Astrocyte (in vitro differentiated cells and primary cell): Measurements from ENCODE around the gene EDEM3.

ENCODE experiments used
- EZH2 ChIP-seq: IDR thresholded peaks from 2 replicates; pipeline ENCODE4 v1.6.1; 2012; ENCODE audit warnings: mild to moderate bottlenecking, low read length, inconsistent platforms; ENCODE audit not compliant: insufficient read depth
- TF ChIP-seq, protein P1 (sequence below): IDR thresholded peaks from 2 replicates; pipeline ENCODE4 v1.5.1; 2011; ENCODE audit warnings: low read depth, mild to moderate bottlenecking, inconsistent platforms, low read length, moderate library complexity; ENCODE audit not compliant: insufficient read depth

DNA sequence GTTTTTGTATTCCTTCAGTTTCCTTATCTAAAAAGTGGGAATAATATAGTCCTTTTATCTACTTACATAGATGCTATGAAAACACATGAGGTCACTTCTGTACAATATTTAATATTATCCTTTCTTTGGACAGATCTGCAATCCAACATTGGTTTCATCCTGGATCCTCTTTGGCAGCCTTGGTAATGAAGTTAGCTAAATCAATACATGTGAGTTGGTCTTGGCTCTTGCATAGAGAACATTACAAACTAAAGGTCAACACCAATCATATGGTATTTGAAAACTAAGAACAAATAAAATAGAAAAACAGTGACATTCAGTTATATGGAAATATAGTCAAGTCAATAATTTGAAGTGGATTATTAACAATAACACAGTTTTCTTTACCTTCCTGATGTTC, 3.2 kb upstream of the EDEM3 start:
- TF ChIP-seq, protein P1, sequence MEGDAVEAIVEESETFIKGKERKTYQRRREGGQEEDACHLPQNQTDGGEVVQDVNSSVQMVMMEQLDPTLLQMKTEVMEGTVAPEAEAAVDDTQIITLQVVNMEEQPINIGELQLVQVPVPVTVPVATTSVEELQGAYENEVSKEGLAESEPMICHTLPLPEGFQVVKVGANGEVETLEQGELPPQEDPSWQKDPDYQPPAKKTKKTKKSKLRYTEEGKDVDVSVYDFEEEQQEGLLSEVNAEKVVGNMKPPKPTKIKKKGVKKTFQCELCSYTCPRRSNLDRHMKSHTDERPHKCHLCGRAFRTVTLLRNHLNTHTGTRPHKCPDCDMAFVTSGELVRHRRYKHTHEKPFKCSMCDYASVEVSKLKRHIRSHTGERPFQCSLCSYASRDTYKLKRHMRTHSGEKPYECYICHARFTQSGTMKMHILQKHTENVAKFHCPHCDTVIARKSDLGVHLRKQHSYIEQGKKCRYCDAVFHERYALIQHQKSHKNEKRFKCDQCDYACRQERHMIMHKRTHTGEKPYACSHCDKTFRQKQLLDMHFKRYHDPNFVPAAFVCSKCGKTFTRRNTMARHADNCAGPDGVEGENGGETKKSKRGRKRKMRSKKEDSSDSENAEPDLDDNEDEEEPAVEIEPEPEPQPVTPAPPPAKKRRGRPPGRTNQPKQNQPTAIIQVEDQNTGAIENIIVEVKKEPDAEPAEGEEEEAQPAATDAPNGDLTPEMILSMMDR, result no peak
- no peak for TF ChIP-seq EZH2
